Smooth muscle cell (in vitro differentiated cells): ENCODE data around the gene AP4E1. TPM values are rescaled to one million over a fixed set of nuclear protein-coding genes. Genes with fewer than 3 reads are reported as not detected.

ENCODE experiments used
- DNase-seq: peaks from one replicate; lab custom pipeline; 2025; ENCODE audit not compliant: unreplicated experiment; lab: John Stamatoyannopoulos, UW
- H2AFZ ChIP-seq: fragments of 200-600 bp; sonication (generic); 2 replicates; pipeline ENCODE4 v1.6.0; 2016; ENCODE audit warnings: antibody characterized with exemption, low read depth, mild to moderate bottlenecking
- H3F3A ChIP-seq: fragments of 200-600 bp; sonication (generic); 2 replicates; pipeline ENCODE4 v1.6.0; 2017; ENCODE audit warnings: antibody characterized with exemption, low read depth
- H3K27ac ChIP-seq: fragments of 200-600 bp; sonication (generic); 2 replicates; pipeline ENCODE4 v1.5.1; 2016; ENCODE audit warnings: low read depth, mild to moderate bottlenecking
- H3K27me3 ChIP-seq: fragments of 200-600 bp; sonication (generic); 2 replicates; pipeline ENCODE4 v1.6.1; 2016; ENCODE audit warnings: low read depth, mild to moderate bottlenecking
- H3K36me3 ChIP-seq: fragments of 200-600 bp; sonication (generic); 2 replicates; pipeline ENCODE4 v1.5.1; 2016; ENCODE audit warnings: low read depth
- H3K4me1 ChIP-seq: fragments of 200-600 bp; sonication (generic); 2 replicates; pipeline ENCODE4 v1.5.1; 2016; ENCODE audit warnings: low read depth
- H3K4me2 ChIP-seq: fragments of 200-600 bp; sonication (generic); 2 replicates; pipeline ENCODE4 v1.6.0; 2016; ENCODE audit warnings: mild to moderate bottlenecking
- H3K4me3 ChIP-seq: fragments of 200-600 bp; sonication (generic); 2 replicates; pipeline ENCODE4 v1.5.1; 2016; ENCODE audit warnings: mild to moderate bottlenecking
- H3K79me2 ChIP-seq: fragments of 200-600 bp; sonication (generic); 2 replicates; pipeline ENCODE4 v1.6.0; 2016; ENCODE audit warnings: low read depth, mild to moderate bottlenecking
- H3K9ac ChIP-seq: fragments of 200-600 bp; sonication (generic); 2 replicates; pipeline ENCODE4 v1.6.0; 2016; ENCODE audit warnings: low read depth
- H3K9me3 ChIP-seq: fragments of 200-600 bp; sonication (generic); replicated peaks from 2 replicates; pipeline ENCODE4 v1.5.1; 2016; ENCODE audit warnings: low read depth
- H4K20me1 ChIP-seq: fragments of 200-600 bp; sonication (generic); 2 replicates; pipeline ENCODE4 v1.6.0; 2016; ENCODE audit warnings: low read depth
- CTCF ChIP-seq: fragments of 200-600 bp; sonication (generic); IDR thresholded peaks from 2 replicates; pipeline ENCODE4 v1.5.1; 2017; ENCODE audit warnings: borderline replicate concordance, mild to moderate bottlenecking, antibody characterized with exemption; ENCODE audit not compliant: insufficient read depth, poor library complexity, severe bottlenecking
- WGBS: methylation state at CpG from one replicate; pipeline ENCODE4 v1.1.7; 2016; ENCODE audit warnings: low lambda C conversion rate; 5-methylcytosine and 5-hydroxymethylcytosine counted together
- polyA plus RNA-seq: library from polyadenylated mRNA; unstranded; fragments of >200 nt; fragmentation: Nextera tagmentation; extraction: Ambion mirVana; gene quantifications from 2 replicates; pipeline ENCODE4 v1.2.1, GENCODE V29; 2016
- total RNA-seq: library from RNA; depleted of rRNA; stranded (reverse); fragments of >200 nt; gene quantifications from 2 replicates; pipeline ENCODE4 v1.2.3, GENCODE V29; 2014

The AP4E1 gene
- total and polyA plus RNA-seq, 2 experiments from 2014 or later, result 2.3 to 8.2 TPM

GRCh38 chr15:50925281-50925680 lies 16.8 kb downstream of the AP4E1 start:
- no peak overlapping the region for H3K9ac ChIP-seq
- DNase-seq, result no peak
- 100% methylated on average over 1 of the region's 1 CpG for WGBS
- H3K36me3 ChIP-seq, result peaks cover 20% of the 10 kb centered on the region
- no peaks in the 10 kb centered on the region for H3K27me3 ChIP-seq
- H2AFZ ChIP-seq, result no peak overlapping the region
- no peaks in the 10 kb centered on the region for H3K9me3 ChIP-seq
- H3K4me1 ChIP-seq, result no peaks in the 10 kb centered on the region
- no peak for TF ChIP-seq CTCF
- H3K4me2 ChIP-seq, result no peak overlapping the region
- H3K79me2 ChIP-seq, result peaks cover 5% of the 10 kb centered on the region
- no peak overlapping the region for H3K4me3 ChIP-seq
- no peaks in the 10 kb centered on the region for H4K20me1 ChIP-seq
- H3K27ac ChIP-seq, result no peak overlapping the region
- H3F3A ChIP-seq, result no peaks in the 10 kb centered on the region

GRCh38 chr15:50929062-50929461 lies 20.6 kb downstream of the AP4E1 start:
- no peak for DNase-seq
- H3K27me3 ChIP-seq, result no peaks in the 10 kb centered on the region
- peaks cover 3% of the 10 kb centered on the region for H3K79me2 ChIP-seq
- no peak overlapping the region for H2AFZ ChIP-seq
- no peak for TF ChIP-seq CTCF
- 94% methylated on average over 1 of the region's 1 CpG for WGBS
- H3K4me3 ChIP-seq, result no peak overlapping the region
- H3K9ac ChIP-seq, result no peak overlapping the region
- H3K9me3 ChIP-seq, result no peaks in the 10 kb centered on the region
- H3K4me2 ChIP-seq, result no peak overlapping the region
- no peaks in the 10 kb centered on the region for H4K20me1 ChIP-seq
- H3F3A ChIP-seq, result no peaks in the 10 kb centered on the region
- peaks cover 15% of the 10 kb centered on the region for H3K36me3 ChIP-seq
- no peaks in the 10 kb centered on the region for H3K4me1 ChIP-seq
- no peak overlapping the region for H3K27ac ChIP-seq

- Histone ChIP-seq H2AFZ (no peak overlapping the region), H3K9ac (no peak overlapping the region), H3K27ac (no peak overlapping the region), H3K4me3 (no peak overlapping the region), H4K20me1 (no peaks in the 10 kb centered on the region), H3F3A (no peaks in the 10 kb centered on the region), H3K79me2 (no peaks in the 10 kb centered on the region), H3K36me3 (peaks cover 15% of the 10 kb centered on the region), H3K27me3 (no peaks in the 10 kb centered on the region), H3K4me2 (no peak overlapping the region), H3K9me3 (no peaks in the 10 kb centered on the region), H3K4me1 (no peaks in the 10 kb centered on the region)
- 97% methylated on average over 1 of the region's 1 CpG for WGBS
- no peak for DNase-seq
- TF ChIP-seq CTCF, result no peak
Measured at GRCh38 chr15:50930792-50931191, 22.3 kb downstream of the AP4E1 start.

- H4K20me1 ChIP-seq, result no peaks in the 10 kb centered on the region
- H3K9ac ChIP-seq, result no peak overlapping the region
- WGBS, result 97% methylated on average over 1 of the region's 1 CpG
- no peaks in the 10 kb centered on the region for H3K4me1 ChIP-seq
- no peak overlapping the region for H2AFZ ChIP-seq
- H3K9me3 ChIP-seq, result no peaks in the 10 kb centered on the region
- H3F3A ChIP-seq, result no peaks in the 10 kb centered on the region
- H3K4me2 ChIP-seq, result no peak overlapping the region
- H3K79me2 ChIP-seq, result no peaks in the 10 kb centered on the region
- H3K27me3 ChIP-seq, result no peaks in the 10 kb centered on the region
- no peak overlapping the region for H3K4me3 ChIP-seq
- no peak overlapping the region for H3K27ac ChIP-seq
- no peak for DNase-seq
- peaks cover 6% of the 10 kb centered on the region for H3K36me3 ChIP-seq
- no peak for TF ChIP-seq CTCF
Measured at GRCh38 chr15:50933341-50933740, 24.9 kb downstream of the AP4E1 start.
